Omental fat pad (tissue), 4 donors: ENCODE data around the gene FBXL13. TPM values are rescaled to one million over a fixed set of nuclear protein-coding genes. Genes with fewer than 3 reads are reported as not detected.

Source experiments
- ATAC-seq: fragments of 150-250 bp; one replicate; pipeline ENCODE4 v1.9.1; 2016; ENCODE audit warnings: mild to moderate bottlenecking, moderate library complexity; ENCODE audit not compliant: low FRiP score
- DNase-seq: peaks from one replicate; pipeline ENCODE4 v3.0.0-alpha.2; 2019; ENCODE audit warnings: low spot score
- CTCF ChIP-seq, 3 donors: fragments of 450-650 bp; IDR thresholded peaks; one replicate each; pipeline ENCODE4 v1.5.1; 2016 to 2017; ENCODE audit warnings: antibody characterized with exemption in 3 of 3, mild to moderate bottlenecking in 3 of 3, moderate library complexity in 2 of 3
- total RNA-seq, 4 donors: library from RNA; depleted of rRNA; stranded (reverse); fragments of >200 nt; gene quantifications; one replicate each; pipeline ENCODE4 v1.1.0, GENCODE V29; 2016

FBXL13 gene
- total RNA-seq, 4 donors from 2014 or later = 2.1 to 4.9 (median 3.4) TPM

- ATAC-seq (no peak), DNase-seq (no peak)
- no peak for TF ChIP-seq CTCF (IDR thresholded peaks at IDR 0.05)
Observed at GRCh38 chr7:102935450-102936115, 139.0 kb downstream of the FBXL13 start.

- no peak for TF ChIP-seq CTCF (IDR thresholded peaks at IDR 0.05)
- no peak for DNase-seq
- ATAC-seq = no peak
Observed at GRCh38 chr7:102934701-102935100, 139.9 kb downstream of the FBXL13 start.

- TF ChIP-seq CTCF (IDR thresholded peaks at IDR 0.05) = no peak
- no peak for DNase-seq
- ATAC-seq = no peak
Observed at GRCh38 chr7:102934239-102934638, 140.4 kb downstream of the FBXL13 start.

GRCh38 chr7:102933763-102934162 is 140.8 kb downstream of the FBXL13 start:
- ATAC-seq = no peak
- no peak for DNase-seq
- TF ChIP-seq CTCF (IDR thresholded peaks at IDR 0.05) = no peak

GRCh38 chr7:102931757-102932156 is 142.8 kb downstream of the FBXL13 start:
- ATAC-seq (no peak), DNase-seq (no peak)
- no peak for TF ChIP-seq CTCF (IDR thresholded peaks at IDR 0.05)

GRCh38 chr7:102927312-102927933 is 147.2 kb downstream of the FBXL13 start:
- DNase-seq (no peak), ATAC-seq (no peak)
- TF ChIP-seq CTCF (IDR thresholded peaks at IDR 0.05) = no peak

GRCh38 chr7:102926783-102927140 is 147.8 kb downstream of the FBXL13 start:
- DNase-seq = no peak
- no peak for TF ChIP-seq CTCF (IDR thresholded peaks at IDR 0.05)
- no peak for ATAC-seq
